Measurements from ENCODE around the gene HSPG2.

The HSPG2 gene

DNA sequence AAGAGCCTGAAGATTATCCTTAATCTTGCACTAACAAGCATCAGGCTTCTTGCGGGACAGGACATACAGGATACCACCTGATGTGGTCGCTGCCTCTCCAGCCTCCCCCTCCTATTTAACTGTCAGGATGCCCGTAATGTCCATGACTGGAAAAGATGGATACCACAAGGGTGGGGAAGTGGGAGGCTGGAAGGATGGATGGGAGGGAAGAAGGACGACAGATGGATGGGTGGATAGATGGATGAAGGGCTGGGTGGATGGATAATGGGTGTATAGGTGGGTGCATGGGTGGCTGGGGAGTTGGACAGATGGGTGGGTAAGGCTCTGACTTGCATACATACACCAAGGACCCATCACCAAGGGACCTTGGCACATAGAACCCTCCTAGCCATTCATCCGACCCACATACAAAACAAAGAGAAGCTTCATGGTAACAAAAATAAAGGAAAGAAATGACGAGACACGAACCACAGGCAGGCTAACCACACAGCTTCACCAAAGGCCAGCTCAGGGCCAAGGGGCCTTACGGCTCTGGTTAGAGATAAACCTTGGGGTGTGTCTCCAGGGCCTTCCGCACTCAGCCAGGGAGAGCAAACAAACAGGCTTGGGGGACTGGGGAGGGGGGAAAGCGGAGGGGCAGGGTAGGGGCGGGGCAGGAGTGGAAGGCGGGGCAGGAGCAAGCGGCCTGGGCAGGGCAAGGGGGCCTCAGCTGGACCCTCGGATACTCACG lies 50.5 kb downstream of the HSPG2 start:
- no peaks in the 10 kb centered on the region for H3K4me1 ChIP-seq (ENCODE audit: control insufficient read depth, insufficient read depth, low read length)
- H3K9me3 ChIP-seq (ENCODE audit: control insufficient read depth, insufficient read depth, low read length) = no peaks in the 10 kb centered on the region
- no peak overlapping the region for H3K4me3 ChIP-seq (ENCODE audit: low read depth, low read length)
- H3K36me3 ChIP-seq (ENCODE audit: control insufficient read depth, insufficient read depth, low read length) = peaks cover 31% of the 10 kb centered on the region
- no peaks in the 10 kb centered on the region for H3K27me3 ChIP-seq (ENCODE audit: control insufficient read depth, insufficient read depth, low read length)
- H3K9ac ChIP-seq (ENCODE audit: low read depth, low read length) = no peak overlapping the region

DNA sequence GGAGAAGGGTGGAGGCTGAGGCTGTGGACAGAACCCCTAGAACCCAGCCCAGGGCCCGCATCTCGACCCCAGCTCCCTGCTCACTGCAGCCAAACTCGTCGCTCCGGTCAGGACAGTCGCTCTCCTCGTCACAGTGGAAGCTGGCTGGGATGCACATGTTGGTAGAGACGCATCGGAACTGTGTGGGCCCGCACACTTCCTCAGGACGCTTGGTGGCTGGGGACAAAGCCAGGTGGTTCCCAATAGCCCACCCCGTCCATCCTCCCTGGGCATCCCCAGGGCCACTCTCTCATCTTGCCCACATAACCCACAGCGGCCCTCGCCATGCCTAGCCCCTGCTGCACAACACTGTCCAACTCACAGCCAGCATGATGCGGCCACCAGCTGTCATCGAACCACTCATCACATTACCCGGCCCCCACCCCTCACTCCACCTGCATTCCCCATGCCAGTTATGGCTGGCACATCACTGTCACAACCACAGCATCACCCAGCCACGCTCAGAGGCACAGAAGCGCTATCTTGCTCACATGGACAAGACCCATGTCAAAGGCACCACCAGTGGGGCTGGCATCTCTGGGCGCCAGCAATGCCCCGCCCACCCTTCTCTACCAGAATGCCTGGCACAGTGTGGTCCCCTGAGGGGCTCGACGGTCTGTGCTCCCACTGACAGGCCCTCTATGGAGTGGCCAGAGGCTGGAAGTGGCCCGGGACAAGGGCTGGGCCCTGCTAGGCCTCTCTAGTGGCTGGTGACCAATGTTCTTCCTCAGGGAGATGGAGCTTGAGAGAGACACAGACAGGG lies 51.7 kb downstream of the HSPG2 start:
- Histone ChIP-seq H3K27me3 (ENCODE audit: control insufficient read depth, insufficient read depth, low read length) (no peaks in the 10 kb centered on the region), H3K9ac (ENCODE audit: low read depth, low read length) (no peak overlapping the region), H3K4me3 (ENCODE audit: low read depth, low read length) (no peak overlapping the region), H3K36me3 (ENCODE audit: control insufficient read depth, insufficient read depth, low read length) (peaks cover 34% of the 10 kb centered on the region), H3K9me3 (ENCODE audit: control insufficient read depth, insufficient read depth, low read length) (no peaks in the 10 kb centered on the region), H3K4me1 (ENCODE audit: control insufficient read depth, insufficient read depth, low read length) (no peaks in the 10 kb centered on the region)

DNA sequence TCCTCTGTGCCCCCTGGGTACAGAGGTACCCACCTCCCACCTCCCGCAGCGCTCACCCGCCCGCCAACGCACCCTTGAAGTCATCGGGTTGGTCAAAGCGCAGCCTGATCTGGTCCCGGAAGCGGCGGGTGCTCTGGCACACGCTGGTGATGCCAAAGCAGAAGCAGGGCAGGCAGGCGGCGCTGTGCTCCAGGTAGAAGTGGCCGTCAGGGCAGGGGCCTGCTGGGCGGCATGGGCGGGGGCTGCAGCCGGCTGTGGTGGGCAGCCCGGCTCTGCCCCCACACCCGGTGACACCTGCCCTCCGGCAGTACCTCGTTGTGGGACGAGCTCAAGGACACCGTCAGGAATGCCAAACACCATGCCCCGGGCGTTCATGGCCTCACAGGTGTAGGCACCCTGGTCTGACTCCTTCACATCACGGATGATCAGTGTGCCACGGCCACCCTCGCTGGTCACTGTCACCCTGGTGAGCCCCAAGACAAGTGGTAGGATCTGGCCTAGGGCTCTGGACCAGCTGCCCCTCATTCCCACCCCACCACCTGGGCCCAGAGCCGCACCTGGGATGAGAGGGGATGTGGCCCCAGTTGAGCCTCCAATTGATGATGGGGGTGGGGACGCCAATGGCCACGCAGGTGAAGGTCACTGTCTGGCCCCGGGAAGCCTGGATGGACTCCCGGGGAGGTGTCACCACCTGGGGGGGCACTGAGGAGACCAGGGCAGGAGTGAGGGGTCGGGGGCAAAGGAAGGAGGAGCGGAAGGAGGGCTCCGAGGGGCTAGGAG lies 52.5 kb downstream of the HSPG2 start:
- H3K36me3 ChIP-seq (ENCODE audit: control insufficient read depth, insufficient read depth, low read length) = peaks cover 40% of the 10 kb centered on the region
- H3K27me3 ChIP-seq (ENCODE audit: control insufficient read depth, insufficient read depth, low read length) = no peaks in the 10 kb centered on the region
- no peak overlapping the region for H3K4me3 ChIP-seq (ENCODE audit: low read depth, low read length)
- H3K9ac ChIP-seq (ENCODE audit: low read depth, low read length) = no peak overlapping the region
- no peaks in the 10 kb centered on the region for H3K9me3 ChIP-seq (ENCODE audit: control insufficient read depth, insufficient read depth, low read length)
- H3K4me1 ChIP-seq (ENCODE audit: control insufficient read depth, insufficient read depth, low read length) = no peaks in the 10 kb centered on the region

GRCh38 chr1:21882721-21883415 lies 54.2 kb downstream of the HSPG2 start:
- Histone ChIP-seq H3K27me3 (ENCODE audit: control insufficient read depth, insufficient read depth, low read length) (no peaks in the 10 kb centered on the region), H3K4me3 (ENCODE audit: low read depth, low read length) (no peak overlapping the region), H3K4me1 (ENCODE audit: control insufficient read depth, insufficient read depth, low read length) (no peaks in the 10 kb centered on the region), H3K36me3 (ENCODE audit: control insufficient read depth, insufficient read depth, low read length) (peaks cover 44% of the 10 kb centered on the region), H3K9ac (ENCODE audit: low read depth, low read length) (no peak overlapping the region), H3K9me3 (ENCODE audit: control insufficient read depth, insufficient read depth, low read length) (no peaks in the 10 kb centered on the region)

DNA sequence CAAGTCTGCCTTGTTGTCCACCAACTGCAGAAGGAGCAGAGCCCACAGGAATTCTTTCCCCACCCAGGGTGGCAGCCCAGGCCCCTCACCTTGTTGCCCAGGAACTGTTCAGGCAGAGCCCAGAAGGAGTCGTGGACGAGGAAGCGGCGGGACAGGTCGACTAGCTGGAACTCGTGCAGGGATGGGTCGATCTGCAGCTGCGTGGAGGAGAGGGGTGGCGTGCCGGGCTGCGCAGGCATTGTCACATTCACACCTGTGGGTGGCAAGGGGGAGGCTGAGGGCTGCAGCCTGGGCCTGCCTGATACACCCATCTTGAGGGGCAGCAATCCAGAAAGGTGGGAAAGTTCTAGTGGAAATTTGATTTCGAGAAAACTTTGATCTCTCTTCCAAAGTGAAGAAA lies 55.9 kb downstream of the HSPG2 start:
- H3K4me3 ChIP-seq (ENCODE audit: low read depth, low read length) = no peak overlapping the region
- no peaks in the 10 kb centered on the region for H3K27me3 ChIP-seq (ENCODE audit: control insufficient read depth, insufficient read depth, low read length)
- no peaks in the 10 kb centered on the region for H3K4me1 ChIP-seq (ENCODE audit: control insufficient read depth, insufficient read depth, low read length)
- no peak overlapping the region for H3K9ac ChIP-seq (ENCODE audit: low read depth, low read length)
- H3K9me3 ChIP-seq (ENCODE audit: control insufficient read depth, insufficient read depth, low read length) = no peaks in the 10 kb centered on the region
- H3K36me3 ChIP-seq (ENCODE audit: control insufficient read depth, insufficient read depth, low read length) = peaks cover 33% of the 10 kb centered on the region

DNA sequence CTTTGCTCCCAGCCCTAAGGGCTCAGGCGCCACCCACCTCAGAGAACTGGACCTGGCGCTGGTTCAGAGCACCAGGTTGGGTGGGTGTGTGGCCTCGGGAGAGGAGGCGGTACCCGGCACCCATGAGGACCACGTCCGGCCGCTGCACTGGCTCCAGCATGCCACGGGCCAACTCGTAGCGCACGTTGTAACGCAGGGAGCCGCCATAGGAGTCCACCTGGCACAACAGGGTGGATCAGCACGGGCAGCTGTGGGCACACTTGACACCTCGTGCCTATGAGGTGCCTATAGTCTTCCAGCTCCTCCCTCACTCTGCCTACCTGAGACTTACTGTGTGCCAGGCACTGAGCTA lies 56.5 kb downstream of the HSPG2 start:
- Histone ChIP-seq H3K9me3 (ENCODE audit: control insufficient read depth, insufficient read depth, low read length) (no peaks in the 10 kb centered on the region), H3K27me3 (ENCODE audit: control insufficient read depth, insufficient read depth, low read length) (no peaks in the 10 kb centered on the region), H3K4me1 (ENCODE audit: control insufficient read depth, insufficient read depth, low read length) (no peaks in the 10 kb centered on the region), H3K9ac (ENCODE audit: low read depth, low read length) (no peak overlapping the region), H3K36me3 (ENCODE audit: control insufficient read depth, insufficient read depth, low read length) (peaks cover 34% of the 10 kb centered on the region), H3K4me3 (ENCODE audit: low read depth, low read length) (no peak overlapping the region)

DNA sequence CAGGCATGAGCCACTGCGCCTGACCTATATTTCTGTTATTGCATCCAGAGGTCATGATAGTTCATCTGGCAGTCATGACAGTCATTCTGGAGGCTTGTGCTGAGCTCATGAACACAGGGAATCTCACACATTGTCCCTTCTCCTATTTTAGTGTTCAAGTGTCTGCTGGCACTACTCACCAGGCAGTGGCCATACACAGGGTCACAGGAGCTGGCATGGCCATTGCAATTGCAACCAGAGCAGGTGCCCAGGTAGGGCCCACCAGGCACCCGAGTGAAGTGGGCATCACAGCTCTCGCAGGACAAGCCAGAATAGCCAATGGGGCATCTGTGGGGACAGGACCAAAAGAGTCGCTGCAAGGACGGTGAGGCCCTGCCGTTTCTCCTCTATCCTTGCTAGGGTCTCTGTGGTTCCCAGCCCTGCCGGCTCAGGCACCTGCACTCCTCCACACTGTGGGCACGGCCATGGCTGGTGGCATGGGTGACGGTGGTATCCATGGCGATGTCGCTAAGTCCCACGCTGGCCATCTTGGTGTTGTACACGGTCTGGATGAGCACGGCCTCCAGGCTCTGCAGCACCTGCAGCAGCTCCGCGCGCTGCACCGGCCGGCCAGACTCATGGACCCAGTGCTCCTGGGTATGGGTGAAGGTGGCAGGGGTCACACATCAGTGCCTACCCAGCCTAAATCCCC lies 57.0 kb downstream of the HSPG2 start:
- Histone ChIP-seq H3K36me3 (ENCODE audit: control insufficient read depth, insufficient read depth, low read length) (peaks cover 37% of the 10 kb centered on the region), H3K4me3 (ENCODE audit: low read depth, low read length) (no peak overlapping the region), H3K27me3 (ENCODE audit: control insufficient read depth, insufficient read depth, low read length) (no peaks in the 10 kb centered on the region), H3K9me3 (ENCODE audit: control insufficient read depth, insufficient read depth, low read length) (no peaks in the 10 kb centered on the region), H3K4me1 (ENCODE audit: control insufficient read depth, insufficient read depth, low read length) (no peaks in the 10 kb centered on the region), H3K9ac (ENCODE audit: low read depth, low read length) (no peak overlapping the region)

DNA sequence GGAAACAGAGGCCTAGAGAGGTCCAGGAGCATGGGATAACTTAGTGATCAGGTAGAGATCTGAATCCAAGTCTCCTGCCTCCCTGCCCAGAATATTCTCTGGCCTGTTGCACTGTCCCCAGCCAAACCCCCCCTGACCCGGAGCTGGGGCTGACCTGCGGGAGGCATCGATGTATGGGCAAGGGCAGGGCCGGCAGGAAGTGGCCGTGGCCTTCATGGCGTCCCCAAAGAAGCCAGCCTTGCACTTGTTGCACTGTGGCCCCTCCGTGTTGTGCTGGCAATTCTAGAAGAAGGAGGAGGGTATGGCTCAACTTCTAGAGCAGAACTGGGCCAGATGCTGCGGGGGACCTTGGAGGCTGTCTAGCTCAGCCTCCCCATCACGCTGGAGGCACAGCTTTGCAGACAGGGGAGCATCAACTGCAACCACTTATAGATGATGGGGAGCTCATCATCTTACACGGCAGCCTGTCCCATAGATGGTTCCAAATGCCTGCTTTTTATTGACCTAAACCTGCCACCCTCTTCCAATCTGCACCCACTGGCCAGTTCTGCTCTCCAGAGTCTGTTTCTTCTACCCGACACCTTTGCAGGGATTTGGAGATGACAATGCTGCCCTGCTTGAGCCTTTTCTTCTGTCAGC lies 58.2 kb downstream of the HSPG2 start:
- H3K27me3 ChIP-seq (ENCODE audit: control insufficient read depth, insufficient read depth, low read length) = no peaks in the 10 kb centered on the region
- no peaks in the 10 kb centered on the region for H3K9me3 ChIP-seq (ENCODE audit: control insufficient read depth, insufficient read depth, low read length)
- no peak overlapping the region for H3K9ac ChIP-seq (ENCODE audit: low read depth, low read length)
- no peak overlapping the region for H3K4me3 ChIP-seq (ENCODE audit: low read depth, low read length)
- peaks cover 44% of the 10 kb centered on the region for H3K36me3 ChIP-seq (ENCODE audit: control insufficient read depth, insufficient read depth, low read length)
- H3K4me1 ChIP-seq (ENCODE audit: control insufficient read depth, insufficient read depth, low read length) = no peaks in the 10 kb centered on the region

DNA sequence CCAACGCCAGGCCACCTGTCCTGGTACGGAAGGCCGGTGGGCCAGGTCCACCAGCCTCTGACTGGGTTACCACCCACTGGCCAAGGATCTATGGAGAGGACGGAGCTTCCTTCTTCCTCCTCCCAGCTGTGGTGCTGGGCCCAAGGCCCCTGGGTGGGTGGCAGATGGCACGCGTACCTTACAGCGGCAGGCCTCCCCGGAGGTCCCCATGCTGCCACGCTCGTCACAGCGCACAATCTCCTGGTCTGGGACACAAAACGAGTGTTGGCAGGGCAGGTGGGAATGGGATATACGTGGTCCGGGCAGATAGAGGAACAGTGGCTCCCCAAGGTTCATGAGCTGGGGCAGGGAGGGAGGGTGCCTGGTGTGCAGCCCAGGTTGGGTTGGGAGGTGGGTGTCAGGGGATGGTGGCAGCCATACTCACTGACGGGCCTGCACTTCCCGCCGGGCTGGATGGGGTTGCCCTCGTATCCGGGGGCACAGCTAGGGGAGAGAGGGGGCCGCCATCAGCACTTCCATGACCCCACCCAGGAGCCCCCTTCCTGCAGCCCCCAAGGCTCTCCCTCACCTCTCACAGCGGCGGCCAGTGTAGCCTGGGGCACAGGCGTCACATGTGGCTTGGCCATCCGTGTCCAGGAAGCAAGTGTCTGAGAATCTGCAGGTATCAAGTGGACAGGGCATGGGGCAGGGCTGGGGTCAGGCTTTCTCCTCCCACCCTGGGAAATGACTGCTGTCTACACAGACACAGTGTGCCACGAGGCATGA lies 58.9 kb downstream of the HSPG2 start:
- Histone ChIP-seq H3K4me3 (ENCODE audit: low read depth, low read length) (no peak overlapping the region), H3K4me1 (ENCODE audit: control insufficient read depth, insufficient read depth, low read length) (no peaks in the 10 kb centered on the region), H3K27me3 (ENCODE audit: control insufficient read depth, insufficient read depth, low read length) (no peaks in the 10 kb centered on the region), H3K9me3 (ENCODE audit: control insufficient read depth, insufficient read depth, low read length) (no peaks in the 10 kb centered on the region), H3K9ac (ENCODE audit: low read depth, low read length) (no peak overlapping the region), H3K36me3 (ENCODE audit: control insufficient read depth, insufficient read depth, low read length) (peaks cover 42% of the 10 kb centered on the region)

DNA sequence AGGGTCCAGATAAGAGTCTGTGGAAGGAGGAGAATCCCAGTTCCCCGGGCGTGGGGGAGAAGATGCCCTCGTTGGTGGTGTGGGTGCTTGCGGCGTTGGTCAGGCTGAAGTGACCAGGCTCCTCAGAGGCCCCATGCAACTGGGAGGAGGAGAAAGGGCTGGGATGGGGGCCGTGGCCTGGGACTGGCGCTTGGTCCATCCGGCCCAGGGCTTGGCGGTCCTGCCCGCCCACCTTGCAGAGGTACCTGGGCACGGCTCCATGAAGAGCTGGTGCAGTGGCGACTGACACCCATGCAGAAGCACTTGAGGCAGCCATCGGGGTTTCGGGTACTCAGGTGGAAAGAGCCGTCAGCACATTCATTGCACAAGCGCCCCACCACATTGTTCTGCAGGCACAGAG lies 60.8 kb downstream of the HSPG2 start:
- Histone ChIP-seq H3K27me3 (ENCODE audit: control insufficient read depth, insufficient read depth, low read length) (no peaks in the 10 kb centered on the region), H3K36me3 (ENCODE audit: control insufficient read depth, insufficient read depth, low read length) (peaks cover 55% of the 10 kb centered on the region), H3K4me3 (ENCODE audit: low read depth, low read length) (no peak overlapping the region), H3K4me1 (ENCODE audit: control insufficient read depth, insufficient read depth, low read length) (no peaks in the 10 kb centered on the region), H3K9me3 (ENCODE audit: control insufficient read depth, insufficient read depth, low read length) (no peaks in the 10 kb centered on the region), H3K9ac (ENCODE audit: low read depth, low read length) (no peak overlapping the region)
